Lower leg skin (tissue), 3 donors: ENCODE measurements around the gene MKLN1.

ENCODE experiments used
- POLR2A ChIP-seq, 2 donors: fragments of 450-650 bp; IDR thresholded peaks; one replicate each; pipeline ENCODE4 v1.6.1; 2016 to 2017; ENCODE audit warnings: antibody characterized with exemption in 2 of 2, mild to moderate bottlenecking in 1 of 2, moderate library complexity in 1 of 2
- TF ChIP-seq, protein P1 (sequence below), 3 donors: fragments of 450-650 bp; IDR thresholded peaks; one replicate each; pipeline ENCODE4 v1.5.1; 2016; ENCODE audit warnings: antibody characterized with exemption in 3 of 3, mild to moderate bottlenecking in 3 of 3, moderate library complexity in 2 of 3

DNA sequence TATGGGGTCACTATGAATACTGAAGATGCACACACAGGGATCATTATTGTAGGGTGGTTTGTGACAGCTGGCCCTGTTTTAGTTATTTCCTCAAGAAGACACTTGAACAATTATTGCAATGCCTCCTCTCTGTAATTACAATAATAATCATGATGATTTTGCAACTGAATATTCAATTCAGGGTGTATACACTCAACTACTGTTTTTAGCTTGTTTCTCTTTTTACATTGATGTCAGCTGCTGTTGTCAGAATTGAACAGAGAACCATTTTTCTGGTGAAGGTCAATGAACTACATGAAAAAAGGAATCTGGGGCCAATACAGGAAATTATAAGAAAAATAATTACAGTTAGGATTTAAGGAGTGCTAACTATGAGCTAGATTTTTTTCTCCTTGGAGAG lies 28.6 kb upstream of the MKLN1 start:
- TF ChIP-seq, protein P1, sequence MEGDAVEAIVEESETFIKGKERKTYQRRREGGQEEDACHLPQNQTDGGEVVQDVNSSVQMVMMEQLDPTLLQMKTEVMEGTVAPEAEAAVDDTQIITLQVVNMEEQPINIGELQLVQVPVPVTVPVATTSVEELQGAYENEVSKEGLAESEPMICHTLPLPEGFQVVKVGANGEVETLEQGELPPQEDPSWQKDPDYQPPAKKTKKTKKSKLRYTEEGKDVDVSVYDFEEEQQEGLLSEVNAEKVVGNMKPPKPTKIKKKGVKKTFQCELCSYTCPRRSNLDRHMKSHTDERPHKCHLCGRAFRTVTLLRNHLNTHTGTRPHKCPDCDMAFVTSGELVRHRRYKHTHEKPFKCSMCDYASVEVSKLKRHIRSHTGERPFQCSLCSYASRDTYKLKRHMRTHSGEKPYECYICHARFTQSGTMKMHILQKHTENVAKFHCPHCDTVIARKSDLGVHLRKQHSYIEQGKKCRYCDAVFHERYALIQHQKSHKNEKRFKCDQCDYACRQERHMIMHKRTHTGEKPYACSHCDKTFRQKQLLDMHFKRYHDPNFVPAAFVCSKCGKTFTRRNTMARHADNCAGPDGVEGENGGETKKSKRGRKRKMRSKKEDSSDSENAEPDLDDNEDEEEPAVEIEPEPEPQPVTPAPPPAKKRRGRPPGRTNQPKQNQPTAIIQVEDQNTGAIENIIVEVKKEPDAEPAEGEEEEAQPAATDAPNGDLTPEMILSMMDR (IDR thresholded peaks at IDR 0.05): no peak
- TF ChIP-seq POLR2A (IDR thresholded peaks at IDR 0.05): no peak
